Fibroblast of pulmonary artery (primary cell): ENCODE results near the gene APOF.

ENCODE experiments used
- DNase-seq: peaks from one replicate; pipeline ENCODE4 v3.0.0-alpha.2; 2010; ENCODE audit warnings: low read depth
- H3K4me3 ChIP-seq: replicated peaks from 2 replicates; pipeline ENCODE4 v1.5.1; 2011; ENCODE audit warnings: low read depth, mild to moderate bottlenecking, control low read depth, low read length, moderate library complexity
- CTCF ChIP-seq: IDR thresholded peaks from 2 replicates; pipeline ENCODE4 v1.5.1; 2011; ENCODE audit warnings: mild to moderate bottlenecking, control low read depth, low read length, inconsistent platforms; ENCODE audit errors: missing control alignments

APOF gene

DNA sequence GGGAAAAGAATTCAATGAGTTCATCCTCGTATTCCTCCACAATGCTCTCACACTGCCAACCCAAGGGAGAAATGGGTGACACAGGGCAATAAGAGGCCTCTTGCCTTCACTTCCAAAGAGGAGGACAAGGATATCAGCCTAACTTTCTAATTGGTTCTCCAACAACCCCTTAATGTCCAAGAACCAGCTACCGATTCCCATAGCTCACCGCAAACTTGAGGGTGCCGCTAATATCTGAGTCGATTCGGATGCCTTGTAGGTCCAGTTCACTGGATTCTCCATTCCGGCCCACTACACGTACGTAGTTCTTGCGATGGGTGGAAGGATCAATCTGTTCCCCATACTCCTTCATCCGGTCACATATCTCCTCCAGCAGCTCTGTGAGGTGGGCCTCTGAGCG, 51.7 kb downstream of the APOF start:
- TF ChIP-seq CTCF, result no peak
- no peak overlapping the region for H3K4me3 ChIP-seq
- DNase-seq, result no peak
